Caki2 (cell line): Measurements from ENCODE around the gene GAB2. TPM values are rescaled to one million over a fixed set of nuclear protein-coding genes. Genes with fewer than 3 reads are reported as not detected.
"Not testable (repeated sequence)": the region's sequence is repeated elsewhere in the genome, so short reads cannot be mapped to it uniquely, and the experiment has no call there.

Experiments
- DNase-seq: peaks from one replicate; pipeline ENCODE4 v3.0.0-alpha.2; 2015; ENCODE audit warnings: low read depth
- in situ Hi-C: cut with HindIII; loops from 2 replicates; pipeline ENCODE4 v1.10.0; 2016; ENCODE audit warnings: low sequenced_read_pairs, low pct_unique_long_range_greater_than_20kb, mixed read lengths
- total RNA-seq: library from RNA; depleted of rRNA; stranded (reverse); fragments of >200 nt; shearing (Covaris generic); gene quantifications from 2 replicates; pipeline ENCODE4 v1.2.3, GENCODE V29; 2014; ENCODE audit warnings: low replicate concordance

Gene GAB2
- total RNA-seq, 1 experiment from 2014 or later: 1.9 TPM

GRCh38 chr11:78276311-78276710 is 141.3 kb downstream of the GAB2 start:
- no peak for DNase-seq
- in situ Hi-C loops: no loop called here

- no peak for DNase-seq
- in situ Hi-C loops: no loop called here
These were observed 142.9 kb downstream of the GAB2 start for GRCh38 chr11:78274739-78275138.

GRCh38 chr11:78272625-78273269 is 144.9 kb downstream of the GAB2 start:
- DNase-seq, in situ Hi-C loops: not testable (repeated sequence)

- in situ Hi-C loops, DNase-seq: not testable (repeated sequence)
These were observed 145.8 kb downstream of the GAB2 start for GRCh38 chr11:78271801-78272200.

GRCh38 chr11:78270971-78271370 is 146.6 kb downstream of the GAB2 start:
- in situ Hi-C loops: no loop called here
- DNase-seq: no peak

- no peak for DNase-seq
- in situ Hi-C loops: no loop called here
These were observed 147.8 kb downstream of the GAB2 start for GRCh38 chr11:78269806-78270205.

- in situ Hi-C loops: no loop called here
- DNase-seq: no peak
These were observed 148.8 kb downstream of the GAB2 start for GRCh38 chr11:78268591-78269410.

GRCh38 chr11:78266451-78266850 is 151.2 kb downstream of the GAB2 start:
- DNase-seq: no peak
- in situ Hi-C loops: no loop called here

GRCh38 chr11:78265326-78265725 is 152.3 kb downstream of the GAB2 start:
- in situ Hi-C loops: no loop called here
- DNase-seq: no peak

- in situ Hi-C loops: no loop called here
- DNase-seq: no peak
These were observed 154.9 kb downstream of the GAB2 start for GRCh38 chr11:78262691-78263090.

- DNase-seq: no peak
- in situ Hi-C loops: no loop called here
These were observed 155.4 kb downstream of the GAB2 start for GRCh38 chr11:78262238-78262637.

GRCh38 chr11:78261828-78262227 is 155.8 kb downstream of the GAB2 start:
- DNase-seq: no peak
- in situ Hi-C loops: no loop called here

GRCh38 chr11:78261367-78261766 is 156.3 kb downstream of the GAB2 start:
- in situ Hi-C loops: no loop called here
- DNase-seq: no peak

- no peak for DNase-seq
- in situ Hi-C loops: no loop called here
These were observed 157.7 kb downstream of the GAB2 start for GRCh38 chr11:78259777-78260487.

GRCh38 chr11:78257654-78258053 is 160.0 kb downstream of the GAB2 start:
- DNase-seq: no peak
- in situ Hi-C loops: no loop called here

GRCh38 chr11:78256962-78257361 is 160.7 kb downstream of the GAB2 start:
- in situ Hi-C loops: no loop called here
- DNase-seq: no peak

- in situ Hi-C loops: no loop called here
- DNase-seq: no peak
These were observed 161.7 kb downstream of the GAB2 start for GRCh38 chr11:78255919-78256318.

- in situ Hi-C loops: no loop called here
- DNase-seq: no peak
These were observed 163.4 kb downstream of the GAB2 start for GRCh38 chr11:78254268-78254667.

- no peak for DNase-seq
- in situ Hi-C loops: no loop called here
These were observed 163.8 kb downstream of the GAB2 start for GRCh38 chr11:78253797-78254196.
